Keratinocyte (primary cell): ENCODE data around the gene ILK. TPM values are rescaled to one million over a fixed set of nuclear protein-coding genes. Genes with fewer than 3 reads are reported as not detected.

Experiments
- DNase-seq: peaks from one replicate; pipeline ENCODE4 v3.0.0-alpha.2; 2011; ENCODE audit warnings: low read depth, missing footprints, low spot score
- FAIRE-seq: peaks from 2 replicates; lab custom pipeline; 2011; peaks lifted over from hg19 to GRCh38; lab: Jason Lieb, UNC
- H2AFZ ChIP-seq: 2 replicates; pipeline ENCODE4 v1.6.0; 2012; ENCODE audit warnings: low read length, control low read depth, inconsistent platforms; ENCODE audit not compliant: control insufficient read depth
- H3K27ac ChIP-seq: 2 replicates; pipeline ENCODE4 v1.5.1; 2011; ENCODE audit warnings: low read length; ENCODE audit not compliant: control insufficient read depth, insufficient read depth
- H3K27me3 ChIP-seq: 3 replicates; pipeline ENCODE4 v1.6.0; 2011; ENCODE audit warnings: low read length; ENCODE audit not compliant: control insufficient read depth, insufficient read depth; ENCODE audit errors: extremely low read depth
- H3K36me3 ChIP-seq, 2 experiments: 2 replicates in 1 of 2; 3 replicates in 1 of 2; pipeline ENCODE4 v1.5.1; 2011; ENCODE audit warnings: low read length in 2 of 2, mild to moderate bottlenecking in 1 of 2; ENCODE audit not compliant: control insufficient read depth in 2 of 2, insufficient read depth in 2 of 2; ENCODE audit errors: extremely low read depth in 1 of 2
- H3K4me1 ChIP-seq: 3 replicates; pipeline ENCODE4 v1.5.1; 2011; ENCODE audit warnings: low read length; ENCODE audit not compliant: control insufficient read depth, insufficient read depth; ENCODE audit errors: extremely low read depth
- H3K4me2 ChIP-seq: 3 replicates; pipeline ENCODE4 v1.6.0; 2011; ENCODE audit warnings: low read depth, low read length; ENCODE audit not compliant: control insufficient read depth, insufficient read depth; ENCODE audit errors: extremely low read depth
- H3K4me3 ChIP-seq, 3 experiments: fragments of 200-600 bp in 1 of 3; sonication (generic) in 1 of 3; 2 replicates in 2 of 3; 3 replicates in 1 of 3; pipeline ENCODE4 v1.5.1; 2011 to 2016; ENCODE audit warnings: low read length in 3 of 3, mild to moderate bottlenecking in 3 of 3, control low read depth in 2 of 3, inconsistent platforms in 1 of 3, low read depth in 1 of 3, mixed read lengths in 1 of 3, mixed run types in 1 of 3, moderate library complexity in 1 of 3; ENCODE audit not compliant: control insufficient read depth in 2 of 3, insufficient read depth in 2 of 3; ENCODE audit errors: extremely low read depth in 1 of 3
- H3K79me2 ChIP-seq: 2 replicates; pipeline ENCODE4 v1.6.0; 2012; ENCODE audit warnings: low read length; ENCODE audit not compliant: control insufficient read depth, insufficient read depth
- H3K9ac ChIP-seq: 3 replicates; pipeline ENCODE4 v1.6.0; 2011; ENCODE audit warnings: low read length; ENCODE audit not compliant: control insufficient read depth, insufficient read depth; ENCODE audit errors: extremely low read depth
- H3K9me1 ChIP-seq: 3 replicates; pipeline ENCODE4 v1.6.0; 2011; ENCODE audit warnings: low read length; ENCODE audit not compliant: control insufficient read depth, insufficient read depth; ENCODE audit errors: extremely low read depth
- H3K9me3 ChIP-seq: 2 replicates; pipeline ENCODE4 v1.5.1; 2012; ENCODE audit warnings: low read depth, low read length; ENCODE audit not compliant: control insufficient read depth
- H4K20me1 ChIP-seq: 3 replicates; pipeline ENCODE4 v1.6.0; 2011; ENCODE audit warnings: low read length; ENCODE audit not compliant: control insufficient read depth, insufficient read depth; ENCODE audit errors: extremely low read depth
- CTCF ChIP-seq, 3 experiments: IDR thresholded peaks in 1 of 3; conservative IDR thresholded peaks in 1 of 3; optimal IDR thresholded peaks in 1 of 3; 2 replicates in 2 of 3; 3 replicates in 1 of 3; pipeline versions ENCODE3 to v1.5.1; 2011; ENCODE audit warnings: low read length in 3 of 3, mild to moderate bottlenecking in 3 of 3, moderate library complexity in 2 of 3, control low read depth in 1 of 3, inconsistent platforms in 1 of 3; ENCODE audit not compliant: insufficient read depth in 2 of 3; ENCODE audit errors: extremely low read depth in 1 of 3
- EZH2 ChIP-seq: IDR thresholded peaks from one replicate; pipeline ENCODE4 v1.6.1; 2012; ENCODE audit warnings: inconsistent platforms, mild to moderate bottlenecking, low read length, moderate library complexity
- dilution Hi-C: fragments of 300-500 bp; cut with MboI; formaldehyde crosslinking; loops from one replicate; pipeline ENCODE4 v1.7.0; 2020; ENCODE audit warnings: low sequenced_read_pairs; ENCODE audit not compliant: extremely low pct_ligation_motif_present
- polyA plus RNA-seq, 5 experiments: library from polyadenylated mRNA; depleted of rRNA in 3 of 5; stranded (reverse) in 3 of 5; stranded (forward) in 1 of 5; unstranded in 1 of 5; fragments of >200 nt; gene quantifications; 1 replicate in 1 of 5; 2 replicates in 3 of 5; 3 replicates in 1 of 5; pipeline versions ENCODE4 v1.2.1 to v1.2.3, GENCODE V29; 2011 to 2012; ENCODE audit warnings: missing spikeins in 2 of 5, low read depth in 1 of 5, low replicate concordance in 1 of 5

Gene ILK
- polyA plus RNA-seq, 1 donor (not counting 4 experiments of a cell fraction or from before 2014, with no cell fraction given) = 117 TPM

GRCh38 chr11:6646071-6646470, 42.5 kb downstream of the ILK start:
- no peak overlapping the region for H3K9ac ChIP-seq
- dilution Hi-C loops = no loop called here
- H3K4me2 ChIP-seq = no peak overlapping the region
- H2AFZ ChIP-seq = no peak overlapping the region
- FAIRE-seq = no peak
- no peaks in the 10 kb centered on the region for H3K79me2 ChIP-seq
- H3K4me3 ChIP-seq = no peak overlapping the region
- H3K9me3 ChIP-seq = no peaks in the 10 kb centered on the region
- peaks cover 12% of the 10 kb centered on the region for H3K27me3 ChIP-seq
- H3K27ac ChIP-seq = no peak overlapping the region
- H4K20me1 ChIP-seq = no peaks in the 10 kb centered on the region
- no peaks in the 10 kb centered on the region for H3K4me1 ChIP-seq
- DNase-seq = no peak
- H3K36me3 ChIP-seq = no peaks in the 10 kb centered on the region
- H3K9me1 ChIP-seq = no peaks in the 10 kb centered on the region
- no peak for TF ChIP-seq EZH2
- TF ChIP-seq CTCF (optimal IDR thresholded peaks at IDR 0.05 in 1 of 3, IDR thresholded peaks at IDR 0.05 in 1 of 3, conservative IDR thresholded peaks at IDR 0.05 in 1 of 3; ENCODE audit: extremely low read depth in 1 of 3, insufficient read depth in 2 of 3, low read length in 3 of 3) = no peak

GRCh38 chr11:6646576-6646917, 43.0 kb downstream of the ILK start:
- Histone ChIP-seq H3K27me3 (peaks cover 12% of the 10 kb centered on the region), H3K79me2 (no peaks in the 10 kb centered on the region), H3K27ac (no peak overlapping the region), H3K4me3 (no peak overlapping the region), H3K36me3 (no peaks in the 10 kb centered on the region), H3K4me2 (no peak overlapping the region), H3K9me3 (no peaks in the 10 kb centered on the region), H4K20me1 (no peaks in the 10 kb centered on the region), H3K9me1 (no peaks in the 10 kb centered on the region), H3K4me1 (no peaks in the 10 kb centered on the region), H3K9ac (no peak overlapping the region), H2AFZ (no peak overlapping the region)
- FAIRE-seq = no peak
- no peak for DNase-seq
- no peak for TF ChIP-seq EZH2
- TF ChIP-seq CTCF (optimal IDR thresholded peaks at IDR 0.05 in 1 of 3, IDR thresholded peaks at IDR 0.05 in 1 of 3, conservative IDR thresholded peaks at IDR 0.05 in 1 of 3; ENCODE audit: extremely low read depth in 1 of 3, insufficient read depth in 2 of 3, low read length in 3 of 3) = no peak
- dilution Hi-C loops = no loop called here
